ENCODE data around the gene GPR152. TPM values are rescaled to one million over a fixed set of nuclear protein-coding genes. Genes with fewer than 3 reads are reported as not detected.
A peak's percentile ranks its signal among the peaks of the same experiment; 100 is the strongest.

Gene GPR152
- total RNA-seq, 1 experiment from 2014 or later, result not detected

GRCh38 chr11:67441731-67442351, 10.7 kb downstream of the GPR152 start:
- TSS peak; percentile 31 for BruUV-seq (replicated peaks)
- no peak for DNase-seq
- Histone ChIP-seq H3K4me1 (peaks cover 20% of the 10 kb centered on the region), H3K36me3 (ENCODE audit: control insufficient read depth, insufficient read depth, low read length) (peaks cover 21% of the 10 kb centered on the region), H3K9me3 (no peaks in the 10 kb centered on the region), H3K27me3 (replicated peaks; ENCODE audit: control insufficient read depth, insufficient read depth, low read length) (no peaks in the 10 kb centered on the region), H3K4me3 (ENCODE audit: low read depth, low read length) (peak overlapping the region; percentile 10; the same call in 1 of the 2 replicates)
- Mint-ChIP-seq H3K9me3 (ENCODE audit: unreplicated experiment) (no peaks in the 10 kb centered on the region), H3K36me3 (ENCODE audit: insufficient read depth, unreplicated experiment) (peaks cover 79% of the 10 kb centered on the region), H3K27ac (ENCODE audit: unreplicated experiment) (peak overlapping the region; percentile 83), H3K4me1 (ENCODE audit: low read depth, unreplicated experiment) (peaks cover 9% of the 10 kb centered on the region), H3K27me3 (ENCODE audit: insufficient read depth, unreplicated experiment) (no peaks in the 10 kb centered on the region), H3K4me3 (ENCODE audit: unreplicated experiment) (peak overlapping the region; percentile 90)
- ChIA-PET CTCF (no interaction called here), POLR2A (no interaction called here)
- no peak for TF ChIP-seq CTCF (IDR thresholded peaks at IDR 0.05; ENCODE audit: insufficient read depth in 1 of 2, low read depth in 1 of 2, low read length in 1 of 2, severe bottlenecking in 1 of 2, unreplicated experiment in 1 of 2)
- intact Hi-C loops (cut with micrococcal nuclease; ENCODE audit: unreplicated experiment), result loop anchor here (5.0 kb wide), 1 partner anchor 65 kb away; the partner anchor contains the start of genes CDK2AP2 and PITPNM1

DNA sequence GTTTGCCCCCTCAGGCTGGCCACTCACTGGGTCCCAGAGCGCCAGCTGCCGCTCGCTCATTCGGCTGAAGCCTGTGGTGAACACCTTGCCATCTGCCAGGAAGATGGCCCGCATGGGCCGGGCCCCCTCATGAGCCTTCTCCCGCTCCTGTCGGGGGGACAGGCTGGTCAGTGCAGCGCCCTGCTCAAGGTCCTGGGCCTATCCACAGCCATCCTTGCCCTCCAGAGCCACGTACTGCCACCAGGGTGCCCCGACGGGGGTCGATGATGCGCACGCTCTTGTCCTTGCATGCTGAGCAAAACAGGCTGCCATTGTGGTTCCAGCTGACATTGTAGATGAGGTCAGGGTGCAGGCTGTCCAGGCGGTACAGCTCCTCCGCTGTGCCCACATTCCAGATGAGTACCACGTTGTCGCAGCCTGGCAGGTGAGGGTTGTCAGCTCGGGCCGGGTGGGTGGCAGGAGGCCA, 11.4 kb downstream of the GPR152 start:
- H3K36me3 Mint-ChIP-seq (ENCODE audit: insufficient read depth, unreplicated experiment), result peaks cover 85% of the 10 kb centered on the region
- H3K4me3 ChIP-seq (ENCODE audit: low read depth, low read length), result no peak overlapping the region
- no peak overlapping the region for H3K27ac Mint-ChIP-seq (ENCODE audit: unreplicated experiment)
- H3K9me3 Mint-ChIP-seq (ENCODE audit: unreplicated experiment), result no peaks in the 10 kb centered on the region
- no TSS peak for BruUV-seq (replicated peaks)
- no peaks in the 10 kb centered on the region for H3K27me3 ChIP-seq (replicated peaks; ENCODE audit: control insufficient read depth, insufficient read depth, low read length)
- H3K36me3 ChIP-seq (ENCODE audit: control insufficient read depth, insufficient read depth, low read length), result peaks cover 21% of the 10 kb centered on the region
- intact Hi-C loops (cut with micrococcal nuclease; ENCODE audit: unreplicated experiment), result loop anchor here (5.0 kb wide), 1 partner anchor 66 kb away; the partner anchor contains the start of genes CDK2AP2 and PITPNM1
- H3K4me3 Mint-ChIP-seq (ENCODE audit: unreplicated experiment), result peak overlapping the region; percentile 34
- H3K27me3 Mint-ChIP-seq (ENCODE audit: insufficient read depth, unreplicated experiment), result no peaks in the 10 kb centered on the region
- no peak for TF ChIP-seq CTCF (IDR thresholded peaks at IDR 0.05; ENCODE audit: insufficient read depth in 1 of 2, low read depth in 1 of 2, low read length in 1 of 2, severe bottlenecking in 1 of 2, unreplicated experiment in 1 of 2)
- peaks cover 20% of the 10 kb centered on the region for H3K4me1 ChIP-seq
- H3K9me3 ChIP-seq, result no peaks in the 10 kb centered on the region
- peaks cover 9% of the 10 kb centered on the region for H3K4me1 Mint-ChIP-seq (ENCODE audit: low read depth, unreplicated experiment)
- ChIA-PET CTCF (no interaction called here), POLR2A (no interaction called here)
- no peak for DNase-seq

DNA sequence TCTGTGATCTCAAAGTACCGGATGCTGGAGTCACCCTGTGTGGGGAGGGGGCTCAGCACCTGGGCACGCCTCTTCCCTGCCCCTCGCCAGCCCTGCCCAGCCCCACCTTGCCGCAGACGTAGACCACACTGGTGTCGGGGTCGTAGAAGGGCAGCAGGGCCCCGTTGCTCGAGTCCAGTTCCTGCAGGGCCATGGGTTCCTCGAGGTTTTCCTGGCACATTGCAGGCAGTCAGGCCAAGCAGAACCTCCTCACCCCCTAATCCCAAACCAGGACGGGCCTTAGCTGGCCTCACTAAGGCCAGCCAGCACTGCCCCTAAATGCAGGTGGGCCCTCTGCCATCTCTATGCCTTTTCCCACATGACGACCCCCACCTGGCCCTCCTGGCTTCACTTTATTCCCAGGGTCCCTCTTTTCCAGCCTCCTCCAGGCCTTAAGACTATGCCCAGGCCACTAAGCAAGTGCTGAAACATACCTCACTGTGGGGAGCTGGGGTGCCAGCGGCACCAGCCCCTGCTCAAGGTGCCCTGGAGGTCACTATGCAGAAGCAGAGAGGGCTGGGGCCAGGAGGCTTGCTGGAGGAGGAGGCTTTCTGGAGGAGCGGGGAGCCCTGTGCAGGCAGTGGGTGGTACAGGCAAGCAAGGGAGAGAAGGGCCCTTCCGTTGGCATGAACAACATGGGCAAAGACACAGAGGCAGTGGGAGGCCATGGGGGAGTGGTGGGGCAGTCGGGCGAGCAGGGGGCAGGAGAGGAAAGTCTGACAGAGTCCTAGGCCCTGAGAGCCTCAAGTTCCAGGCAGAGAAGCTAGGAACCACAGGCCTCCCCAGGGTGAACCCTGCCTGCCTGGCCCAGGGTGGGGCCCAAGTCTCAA, 12.1 kb downstream of the GPR152 start:
- H3K27me3 ChIP-seq (replicated peaks; ENCODE audit: control insufficient read depth, insufficient read depth, low read length), result no peaks in the 10 kb centered on the region
- Mint-ChIP-seq H3K4me1 (ENCODE audit: low read depth, unreplicated experiment) (peaks cover 6% of the 10 kb centered on the region), H3K36me3 (ENCODE audit: insufficient read depth, unreplicated experiment) (peaks cover 86% of the 10 kb centered on the region), H3K27ac (ENCODE audit: unreplicated experiment) (peak overlapping the region; percentile 22), H3K27me3 (ENCODE audit: insufficient read depth, unreplicated experiment) (no peaks in the 10 kb centered on the region), H3K4me3 (ENCODE audit: unreplicated experiment) (peak overlapping the region; percentile 34), H3K9me3 (ENCODE audit: unreplicated experiment) (no peaks in the 10 kb centered on the region)
- intact Hi-C loops (cut with micrococcal nuclease; ENCODE audit: unreplicated experiment), result loop anchor here (5.0 kb wide), 1 partner anchor 67 kb away; the partner anchor contains the start of genes CDK2AP2 and PITPNM1
- TF ChIP-seq CTCF (IDR thresholded peaks at IDR 0.05; ENCODE audit: insufficient read depth in 1 of 2, low read depth in 1 of 2, low read length in 1 of 2, severe bottlenecking in 1 of 2, unreplicated experiment in 1 of 2), result no peak
- no peaks in the 10 kb centered on the region for H3K9me3 ChIP-seq
- ChIA-PET CTCF (no interaction called here), POLR2A (no interaction called here)
- H3K36me3 ChIP-seq (ENCODE audit: control insufficient read depth, insufficient read depth, low read length), result peaks cover 21% of the 10 kb centered on the region
- BruUV-seq (replicated peaks), result no TSS peak
- DNase-seq, result no peak
- H3K4me1 ChIP-seq, result peaks cover 20% of the 10 kb centered on the region
- H3K4me3 ChIP-seq (ENCODE audit: low read depth, low read length), result no peak overlapping the region

All from Caco-2 (cell line).